A673 (cell line): Measurements from ENCODE around the gene ZEB2. TPM values are rescaled to one million over a fixed set of nuclear protein-coding genes. Genes with fewer than 3 reads are reported as not detected.

Experiments used
- BruUV-seq: library from RNA; stranded (reverse); fragments of 400-500 nt; replicated peaks from 2 replicates; lab custom pipeline; 2021; lab: Mats Ljungman, UMichigan
- CTCF ChIA-PET: fragments of 300-600 bp; sonication (Branson Sonifier 250); formaldehyde crosslinking; loops from one replicate; lab custom pipeline; 2022; ENCODE audit warnings: antibody characterized with exemption; lab: Charles Lee
- POLR2A ChIA-PET: fragments of 300-600 bp; sonication (Branson Sonifier 250); formaldehyde crosslinking; loops from one replicate; lab custom pipeline; 2022; ENCODE audit warnings: antibody characterized with exemption; ENCODE audit not compliant: low non-redundant PET; lab: Charles Lee
- DNase-seq: peaks from one replicate; pipeline ENCODE4 v3.0.0-alpha.2; 2015; ENCODE audit warnings: low spot score
- H3K27ac ChIP-seq: fragments of 200-600 bp; sonication (generic); 2 replicates; pipeline ENCODE4 v1.5.1; 2016; ENCODE audit warnings: mixed run types, low read depth, mild to moderate bottlenecking, mixed read lengths, antibody characterized with exemption, low read length; ENCODE audit not compliant: poor library complexity, severe bottlenecking
- H3K27me3 ChIP-seq: fragments of 200-600 bp; sonication (generic); replicated peaks from 2 replicates; pipeline ENCODE4 v1.6.1; 2017; ENCODE audit warnings: mixed run types, low read depth, mild to moderate bottlenecking, mixed read lengths, antibody characterized with exemption, low read length; ENCODE audit not compliant: insufficient read depth, poor library complexity
- H3K36me3 ChIP-seq: fragments of 200-600 bp; sonication (generic); 2 replicates; pipeline ENCODE4 v1.6.1; 2016; ENCODE audit warnings: mixed run types, mild to moderate bottlenecking, mixed read lengths, antibody characterized with exemption, low read length; ENCODE audit not compliant: insufficient read depth, poor library complexity, severe bottlenecking
- H3K4me1 ChIP-seq: fragments of 200-600 bp; sonication (generic); 2 replicates; pipeline ENCODE4 v1.6.1; 2017; ENCODE audit warnings: mixed run types, mild to moderate bottlenecking, mixed read lengths, antibody characterized with exemption, low read length; ENCODE audit not compliant: insufficient read depth, poor library complexity, severe bottlenecking
- H3K4me3 ChIP-seq: fragments of 200-600 bp; sonication (generic); 2 replicates; pipeline ENCODE4 v1.5.1; 2016; ENCODE audit warnings: low read depth, mixed run types, mild to moderate bottlenecking, mixed read lengths, low read length; ENCODE audit not compliant: poor library complexity, severe bottlenecking
- H3K9me3 ChIP-seq: fragments of 200-600 bp; sonication (generic); 2 replicates; pipeline ENCODE4 v1.6.1; 2016; ENCODE audit warnings: mixed run types, low read depth, mild to moderate bottlenecking, mixed read lengths, antibody characterized with exemption, low read length; ENCODE audit not compliant: poor library complexity, severe bottlenecking
- CTCF ChIP-seq: fragments of 300-800, 200-600 bp; sonication (generic); conservative IDR thresholded peaks from 2 replicates; pipeline ENCODE4 v1.5.1; 2017; ENCODE audit warnings: low read depth, mild to moderate bottlenecking, antibody characterized with exemption, low read length, moderate library complexity, mixed read lengths
- EZH2 ChIP-seq: fragments of 200-600 bp; sonication (generic); IDR thresholded peaks from 2 replicates; pipeline ENCODE4 v1.6.1; 2017; ENCODE audit warnings: borderline replicate concordance, low read depth, mild to moderate bottlenecking, mixed read lengths, antibody characterized with exemption, low read length; ENCODE audit not compliant: poor library complexity, severe bottlenecking
- intact Hi-C: fragments of 100-400 bp; cut with micrococcal nuclease; formaldehyde crosslinking; loops from one replicate; pipeline ENCODE4 v1.10.0; 2022; ENCODE audit not compliant: unreplicated experiment
- total RNA-seq: library from RNA; stranded (reverse); gene quantifications from 2 replicates; pipeline ENCODE4 v1.2.3, GENCODE V29; 2021

ZEB2 gene
- total RNA-seq, 1 experiment from 2014 or later: 146 TPM

- H3K27me3 ChIP-seq: no peaks in the 10 kb centered on the region
These were observed 1.8 kb downstream of the ZEB2 start for GRCh38 chr2:144517866-144518747.

DNA sequence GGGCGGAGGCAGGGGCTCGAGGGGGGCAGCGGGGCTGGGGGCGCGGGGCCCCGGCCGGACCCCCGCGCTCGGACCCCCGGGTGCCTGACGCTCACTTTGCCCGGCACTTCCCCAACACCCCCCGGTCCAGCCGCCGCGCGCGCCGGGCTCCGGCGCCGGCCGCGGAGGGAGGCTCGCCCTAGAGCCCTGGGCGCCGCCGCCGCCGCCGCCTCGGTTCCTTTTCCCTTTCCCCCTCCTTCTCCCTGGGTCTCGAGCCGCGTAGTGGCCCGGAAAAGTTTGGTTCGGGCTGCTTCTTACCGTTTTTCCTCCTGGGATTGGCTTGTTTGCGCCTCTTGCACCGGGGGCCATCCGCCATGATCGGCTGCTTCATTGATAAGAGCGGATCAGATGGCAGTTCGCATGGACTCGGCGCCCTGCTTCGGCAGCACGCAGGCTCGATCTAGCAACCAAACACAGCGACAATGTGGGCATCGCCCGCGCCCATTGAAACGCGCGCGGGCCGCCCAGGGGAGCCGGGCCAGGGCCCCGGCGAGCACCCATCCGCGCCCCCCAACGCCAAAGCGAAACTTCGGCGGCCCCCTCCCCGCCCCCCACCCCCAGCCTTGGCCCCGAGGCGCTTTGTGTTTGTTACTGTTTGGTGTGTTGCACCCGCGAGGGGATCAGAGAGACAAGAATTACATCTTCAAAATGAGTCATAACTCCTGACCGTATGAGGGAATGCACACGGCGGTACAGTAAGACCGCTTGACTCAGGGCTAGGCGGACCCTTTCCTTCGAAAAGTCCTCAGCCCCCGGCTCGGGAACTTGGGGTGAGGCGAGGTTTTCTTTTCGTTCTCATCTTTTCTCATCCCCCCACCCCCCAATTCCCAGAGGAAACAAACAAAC is 2.7 kb downstream of the ZEB2 start:
- Histone ChIP-seq H3K4me1 (peaks cover 24% of the 10 kb centered on the region), H3K27me3 (no peaks in the 10 kb centered on the region), H3K36me3 (peaks cover 26% of the 10 kb centered on the region), H3K27ac (peak overlapping the region; percentile 98), H3K4me3 (peak overlapping the region; percentile 66), H3K9me3 (no peaks in the 10 kb centered on the region)
- CTCF ChIA-PET: no interaction called here
- no peak for TF ChIP-seq EZH2
- TF ChIP-seq CTCF: no peak
- DNase-seq: peak; percentile 83
- intact Hi-C loops: loop anchor here (5.0 to 10.0 kb wide), 3 partner anchors 185 to 1798 kb away; a partner anchor contains a TSS
- POLR2A ChIA-PET: no interaction called here
- no TSS peak for BruUV-seq

More at GRCh38 chr2:144517866-144518747, 1.8 kb downstream of the ZEB2 start:
- peaks cover 18% of the 10 kb centered on the region for H3K36me3 ChIP-seq
- ChIA-PET POLR2A (no interaction called here), CTCF (no interaction called here)
- DNase-seq: peak; percentile 65
- peaks cover 24% of the 10 kb centered on the region for H3K4me1 ChIP-seq
- H3K4me3 ChIP-seq: peak overlapping the region; percentile 66
- TF ChIP-seq EZH2 (no peak), CTCF (no peak)
- intact Hi-C loops: loop anchor here (5.0 to 10.0 kb wide), 3 partner anchors 186 to 1797 kb away; a partner anchor contains a TSS
- H3K27ac ChIP-seq: peak overlapping the region; percentile 98
- H3K9me3 ChIP-seq: no peaks in the 10 kb centered on the region
- BruUV-seq: TSS peak; percentile 16

DNA sequence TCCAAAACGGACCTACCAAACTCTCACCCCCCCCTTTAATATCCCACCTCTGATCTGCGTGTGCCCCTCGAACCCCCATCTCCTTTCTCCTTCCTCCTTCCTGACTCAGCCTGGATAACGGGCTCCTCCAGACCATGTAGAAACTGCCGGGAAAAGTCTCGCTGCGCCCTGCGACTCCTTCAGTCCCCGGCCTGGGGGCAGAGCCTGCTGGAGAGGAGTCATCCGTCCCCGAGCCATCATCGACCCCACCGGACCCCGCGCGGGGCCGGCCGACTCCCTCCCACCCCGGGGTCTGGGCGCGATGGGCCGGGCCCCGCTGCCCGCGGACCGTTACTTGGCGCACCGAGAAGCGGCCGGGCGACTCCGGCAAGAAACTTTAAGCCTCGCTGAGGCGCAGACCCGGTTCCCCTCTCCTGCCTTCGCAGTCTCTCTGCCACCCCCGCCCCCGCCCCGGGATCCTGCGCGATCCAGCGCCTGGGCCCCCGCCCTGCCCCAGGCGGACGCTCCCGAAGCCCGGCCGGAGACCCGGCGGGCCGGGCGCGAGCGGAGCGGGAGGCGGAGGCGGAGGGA is 3.4 kb downstream of the ZEB2 start:
- intact Hi-C loops: loop anchor here (5.0 to 10.0 kb wide), 3 partner anchors 184 to 1798 kb away; a partner anchor contains a TSS
- Histone ChIP-seq H3K4me3 (peak overlapping the region; percentile 66), H3K36me3 (peaks cover 33% of the 10 kb centered on the region), H3K27me3 (no peaks in the 10 kb centered on the region), H3K4me1 (peaks cover 24% of the 10 kb centered on the region), H3K9me3 (no peaks in the 10 kb centered on the region), H3K27ac (peak overlapping the region; percentile 98)
- no TSS peak for BruUV-seq
- peak; percentile 61 for DNase-seq
- POLR2A ChIA-PET: interaction anchor here (1.0 kb wide), 1 partner anchor 72 kb away, joined by 6 read pairs; no protein-coding TSS in a partner anchor
- no peak for TF ChIP-seq CTCF
- TF ChIP-seq EZH2: no peak
- CTCF ChIA-PET: no interaction called here
